Measurements from ENCODE around the gene CCDC93. TPM values are rescaled to one million over a fixed set of nuclear protein-coding genes. Genes with fewer than 3 reads are reported as not detected.

The CCDC93 gene
- total RNA-seq, 1 experiment from 2014 or later, result 18.7 TPM

- intact Hi-C loops (cut with micrococcal nuclease), result no loop called here
- no peak for DNase-seq (ENCODE audit: low read depth, low spot score)
Observed at GRCh38 chr2:117917223-117917917, 96.5 kb downstream of the CCDC93 start.

More at GRCh38 chr2:117917223-117917917, 96.5 kb downstream of the CCDC93 start:
- H3K27ac ChIP-seq (ENCODE audit: low read depth, low read length), result no peak overlapping the region
- H4K20me1 ChIP-seq (ENCODE audit: insufficient read depth), result no peaks in the 10 kb centered on the region
- no peak overlapping the region for H3K9ac ChIP-seq (ENCODE audit: low read length)
- H3K4me3 ChIP-seq (replicated peaks in 1 of 2; ENCODE audit: low read depth in 1 of 2, low read length in 2 of 2), result no peak overlapping the region
- TF ChIP-seq ELF1 (IDR thresholded peaks at IDR 0.05; ENCODE audit: borderline replicate concordance, low read depth) (no peak), TCF7L2 (IDR thresholded peaks at IDR 0.05; ENCODE audit: borderline replicate concordance, extremely low read depth, insufficient read depth, insufficient read length) (no peak), ATF3 (IDR thresholded peaks at IDR 0.05) (no peak)
- TF ChIP-seq, protein P1, sequence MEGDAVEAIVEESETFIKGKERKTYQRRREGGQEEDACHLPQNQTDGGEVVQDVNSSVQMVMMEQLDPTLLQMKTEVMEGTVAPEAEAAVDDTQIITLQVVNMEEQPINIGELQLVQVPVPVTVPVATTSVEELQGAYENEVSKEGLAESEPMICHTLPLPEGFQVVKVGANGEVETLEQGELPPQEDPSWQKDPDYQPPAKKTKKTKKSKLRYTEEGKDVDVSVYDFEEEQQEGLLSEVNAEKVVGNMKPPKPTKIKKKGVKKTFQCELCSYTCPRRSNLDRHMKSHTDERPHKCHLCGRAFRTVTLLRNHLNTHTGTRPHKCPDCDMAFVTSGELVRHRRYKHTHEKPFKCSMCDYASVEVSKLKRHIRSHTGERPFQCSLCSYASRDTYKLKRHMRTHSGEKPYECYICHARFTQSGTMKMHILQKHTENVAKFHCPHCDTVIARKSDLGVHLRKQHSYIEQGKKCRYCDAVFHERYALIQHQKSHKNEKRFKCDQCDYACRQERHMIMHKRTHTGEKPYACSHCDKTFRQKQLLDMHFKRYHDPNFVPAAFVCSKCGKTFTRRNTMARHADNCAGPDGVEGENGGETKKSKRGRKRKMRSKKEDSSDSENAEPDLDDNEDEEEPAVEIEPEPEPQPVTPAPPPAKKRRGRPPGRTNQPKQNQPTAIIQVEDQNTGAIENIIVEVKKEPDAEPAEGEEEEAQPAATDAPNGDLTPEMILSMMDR (IDR thresholded peaks at IDR 0.05 in 2 of 3, conservative IDR thresholded peaks at IDR 0.05 in 1 of 3; ENCODE audit: borderline replicate concordance in 1 of 3, insufficient read depth in 1 of 3, low read depth in 2 of 3, low read length in 2 of 3), result peak in 1 of 3 experiments; percentile 19; a peak in 2 of 6 replicates
- no peaks in the 10 kb centered on the region for H3K27me3 ChIP-seq (ENCODE audit: insufficient read depth, low read length)
- H3K9me2 ChIP-seq (ENCODE audit: insufficient read depth), result no peaks in the 10 kb centered on the region
- no peaks in the 10 kb centered on the region for H3K4me1 ChIP-seq (ENCODE audit: control insufficient read depth in 1 of 2, insufficient read depth in 2 of 2, low read length in 2 of 2)
- no peaks in the 10 kb centered on the region for H3K79me2 ChIP-seq (ENCODE audit: insufficient read depth, low read length)
- H3K36me3 ChIP-seq (ENCODE audit: control insufficient read depth in 1 of 2, insufficient read depth in 2 of 2, low read length in 2 of 2), result peaks cover 12 to 34% of the 10 kb centered on the region in 2 experiments; a peak in 2 of 4 replicates
- RAD21 ChIA-PET (ENCODE audit: low non-redundant PET in 1 of 2, low total read pairs in 2 of 2, uncharacterized antibody in 2 of 2, unreplicated experiment in 2 of 2), result no interaction called here
- H3K4me2 ChIP-seq (ENCODE audit: low read length), result no peak overlapping the region
- no TSS peak for BruUV-seq (replicated peaks)
- no peak overlapping the region for H2AFZ ChIP-seq (ENCODE audit: low read depth, low read length, poor library complexity, severe bottlenecking)
- no peaks in the 10 kb centered on the region for H3K9me3 ChIP-seq (ENCODE audit: control insufficient read depth in 1 of 2, insufficient read depth in 1 of 2, low read depth in 1 of 2, low read length in 2 of 2)
- ATAC-seq, result 0 out of 2 replicates have a peak, but pooled peaks have one; percentile 44
- CTCF ChIA-PET, result no interaction called here
- POLR2A ChIA-PET, result no interaction called here
